GM12878 (cell line): ENCODE data around the gene SLC37A1. TPM values are rescaled to one million over a fixed set of nuclear protein-coding genes. Genes with fewer than 3 reads are reported as not detected.

ENCODE experiments used
- ATAC-seq: fragments of 200-7000 bp; cut with Tn5 transposase; 3 replicates; pipeline ENCODE4 v1.9.1; 2020; ENCODE audit warnings: mild to moderate bottlenecking, moderate library complexity
- BruUV-seq: library from RNA; stranded (reverse); fragments of 400-500 nt; replicated peaks from 2 replicates; lab custom pipeline; 2021; lab: Mats Ljungman, UMichigan
- CTCF ChIA-PET: fragments of 300-600 bp; sonication (Branson Sonifier 250); formaldehyde crosslinking; extraction: SDS; loops from one replicate; lab custom pipeline; 2021; ENCODE audit warnings: inconsistent platforms; lab: Yijun Ruan, JAX
- POLR2A ChIA-PET: fragments of 350-600 bp; formaldehyde crosslinking; extraction: SDS; loops from one replicate; lab custom pipeline; 2021; ENCODE audit warnings: inconsistent platforms; lab: Charles Lee
- RAD21 ChIA-PET: fragments of 300-600 bp; sonication (Branson Sonifier 250); formaldehyde crosslinking; loops from one replicate; lab custom pipeline; 2023; ENCODE audit warnings: antibody characterized with exemption; ENCODE audit not compliant: unreplicated experiment; lab: Charles Lee
- SMC1A ChIA-PET: fragments of 300-600 bp; sonication (Branson Sonifier 250); formaldehyde crosslinking; loops from one replicate; lab custom pipeline; 2023; ENCODE audit not compliant: unreplicated experiment, uncharacterized antibody; lab: Charles Lee
- DNase-seq: peaks from one replicate; pipeline ENCODE4 v3.0.0-alpha.2; 2011; ENCODE audit warnings: low read depth, low spot score
- FAIRE-seq: peaks from 3 replicates; lab custom pipeline; 2011; peaks lifted over from hg19 to GRCh38; lab: Jason Lieb, UNC
- H2AFZ ChIP-seq: 2 replicates; pipeline ENCODE4 v1.6.0; 2011; ENCODE audit warnings: low read depth, low read length, control low read depth; ENCODE audit not compliant: control insufficient read depth
- H3K27ac ChIP-seq: 2 replicates; pipeline ENCODE4 v1.5.1; 2011; ENCODE audit warnings: control low read depth; ENCODE audit not compliant: control insufficient read depth, insufficient read depth
- H3K27me3 ChIP-seq, 2 experiments: replicated peaks in 1 of 2; 2 replicates each; pipeline versions ENCODE4 v1.6.0 to v1.6.1; 2011; ENCODE audit warnings: low read length in 1 of 2; ENCODE audit not compliant: control insufficient read depth in 2 of 2, insufficient read depth in 2 of 2
- H3K36me3 ChIP-seq, 2 experiments: 2 replicates each; pipeline ENCODE4 v1.5.1; 2011; ENCODE audit warnings: low read length in 1 of 2; ENCODE audit not compliant: control insufficient read depth in 2 of 2, insufficient read depth in 2 of 2
- H3K4me1 ChIP-seq: 2 replicates; pipeline ENCODE4 v1.6.1; 2011; ENCODE audit warnings: mild to moderate bottlenecking, low read length, moderate library complexity, mixed read lengths; ENCODE audit not compliant: control insufficient read depth, insufficient read depth
- H3K4me2 ChIP-seq: 2 replicates; pipeline ENCODE4 v1.6.0; 2011; ENCODE audit warnings: control low read depth; ENCODE audit not compliant: control insufficient read depth, insufficient read depth
- H3K4me3 ChIP-seq: fragments of 200-600 bp; sonication (generic); 2 replicates; pipeline ENCODE4 v1.5.1; 2016
- H3K79me2 ChIP-seq: 2 replicates; pipeline ENCODE4 v1.6.0; 2011; ENCODE audit warnings: low read length; ENCODE audit not compliant: control insufficient read depth, insufficient read depth
- H3K9ac ChIP-seq: 2 replicates; pipeline ENCODE4 v1.8.0; 2011; ENCODE audit warnings: low read length, control low read depth, mixed read lengths; ENCODE audit not compliant: control insufficient read depth, insufficient read depth
- H3K9me3 ChIP-seq: replicated peaks from 3 replicates; pipeline ENCODE4 v1.5.1; 2011; ENCODE audit warnings: mild to moderate bottlenecking, low read length; ENCODE audit not compliant: control insufficient read depth, insufficient read depth
- H4K20me1 ChIP-seq: 2 replicates; pipeline ENCODE4 v1.6.0; 2011; ENCODE audit not compliant: control insufficient read depth, insufficient read depth
- BRCA1 ChIP-seq: IDR thresholded peaks from 2 replicates; pipeline ENCODE4 v1.6.1; 2011; ENCODE audit warnings: low read depth, low read length, improper control_type of control experiment
- HCFC1 ChIP-seq: fragments of 150-350 bp; IDR thresholded peaks from 2 replicates; pipeline ENCODE4 v1.6.1; 2014; ENCODE audit warnings: low read length
- LARP7 ChIP-seq: fragments of 450-650 bp; IDR thresholded peaks from 2 replicates; pipeline ENCODE4 v1.6.1; 2017; ENCODE audit warnings: mild to moderate bottlenecking
- MEF2B ChIP-seq: fragments of 450-650 bp; IDR thresholded peaks from 2 replicates; pipeline ENCODE4 v1.6.1; 2018; ENCODE audit warnings: mild to moderate bottlenecking, moderate library complexity; ENCODE audit not compliant: partially characterized antibody, poor library complexity, severe bottlenecking
- NFYA ChIP-seq: IDR thresholded peaks from 2 replicates; pipeline ENCODE4 v1.6.1; 2011; ENCODE audit warnings: low read depth, mild to moderate bottlenecking, low read length, improper control_type of control experiment, borderline replicate concordance
- SMAD5 ChIP-seq: IDR thresholded peaks from 2 replicates; pipeline ENCODE4 v1.6.1; 2016; ENCODE audit warnings: antibody characterized with exemption, low read depth
- STAT3 ChIP-seq: IDR thresholded peaks from 2 replicates; pipeline ENCODE4 v1.6.1; 2011; ENCODE audit warnings: low read depth, low read length, improper control_type of control experiment
- ZBTB11 ChIP-seq: fragments of 450-650 bp; formaldehyde crosslinking; IDR thresholded peaks from 2 replicates; pipeline ENCODE4 v1.5.0; 2022; ENCODE audit warnings: mild to moderate bottlenecking, missing genetic modification characterization
- ZBTB33 ChIP-seq: fragments of 450-650 bp; IDR thresholded peaks from 2 replicates; pipeline ENCODE4 v1.6.1; 2017; ENCODE audit warnings: mild to moderate bottlenecking
- ZNF207 ChIP-seq: fragments of 450-650 bp; IDR thresholded peaks from 2 replicates; pipeline ENCODE4 v1.6.1; 2014; ENCODE audit warnings: antibody characterized with exemption, mild to moderate bottlenecking, borderline replicate concordance
- WGBS: methylation state at CpG from one replicate; pipeline ENCODE4 v1.1.6; 2016; ENCODE audit warnings: low lambda C conversion rate; ENCODE audit not compliant: insufficient replicate concordance, insufficient coverage; ENCODE audit errors: missing lambda C conversion rate; 5-methylcytosine and 5-hydroxymethylcytosine counted together
- in situ Hi-C: fragments of 300-500 bp; cut with MboI; formaldehyde crosslinking; loops from 9 replicates; pipeline ENCODE4 v1.14.3; 2018; ENCODE audit warnings: mixed read lengths
- intact Hi-C: fragments of 100-400 bp; cut with micrococcal nuclease; formaldehyde crosslinking; loops from one replicate; pipeline ENCODE4 v1.14.2; 2022; ENCODE audit not compliant: unreplicated experiment
- polyA plus RNA-seq, 11 experiments: library from polyadenylated mRNA; depleted of rRNA in 4 of 11; unstranded in 6 of 11; stranded (reverse) in 5 of 11; fragments of >200 nt; fragmentation: Nextera tagmentation in 4 of 11; fragmentation: Illumina TruSeq in 1 of 11; extraction: Ambion mirVana in 4 of 11; extraction: Trizol in 1 of 11; gene quantifications; 1 replicate in 1 of 11; 2 replicates in 10 of 11; pipeline versions ENCODE4 v1.2.1 to v1.2.3, GENCODE V29; 2011 to 2016; ENCODE audit warnings: inconsistent platforms in 2 of 11, missing spikeins in 2 of 11, low read depth in 1 of 11
- total RNA-seq, 4 experiments: library from RNA; depleted of rRNA in 3 of 4; stranded (reverse); fragments of >200 nt in 3 of 4; fragmentation: Illumina TruSeq in 1 of 4; extraction: Trizol in 1 of 4; gene quantifications; 2 replicates each; pipeline versions ENCODE4 v1.2.1 to v1.2.3, GENCODE V29; 2013 to 2021

The SLC37A1 gene
- total and polyA plus RNA-seq, 10 of the 15 experiments (the other 5 are each of a cell fraction or from before 2014, with no cell fraction given): 1.1 to 35.5 (median 24.4) TPM

GRCh38 chr21:42553435-42553834 lies 39.8 kb downstream of the SLC37A1 start (continued):
- TF ChIP-seq ZBTB11 (no peak), SMAD5 (no peak), LARP7 (no peak), ZBTB33 (no peak)

- H3K4me3 ChIP-seq: no peak overlapping the region
- ATAC-seq (no peak), FAIRE-seq (no peak), DNase-seq (no peak)
- TF ChIP-seq HCFC1 (no peak), NFYA (no peak), MEF2B (no peak), STAT3 (no peak), ZNF207 (no peak), BRCA1 (no peak)
- BruUV-seq: no TSS peak
- no peak overlapping the region for H2AFZ ChIP-seq
- peaks cover 13% of the 10 kb centered on the region for H3K4me1 ChIP-seq
- in situ Hi-C loops (no loop called here), intact Hi-C loops (no loop called here)
- no peaks in the 10 kb centered on the region for H4K20me1 ChIP-seq
- no peaks in the 10 kb centered on the region for H3K27me3 ChIP-seq
- H3K79me2 ChIP-seq: no peaks in the 10 kb centered on the region
- POLR2A ChIA-PET: interaction anchor here (0.6 kb wide), 1 partner anchor 285 kb away, joined by 3 read pairs; no protein-coding TSS in a partner anchor
- CTCF ChIA-PET: no interaction called here
- WGBS: 92% methylated on average over 13 of the region's 13 CpGs
- no peaks in the 10 kb centered on the region for H3K9me3 ChIP-seq
- peaks cover 3% of the 10 kb centered on the region in 2 experiments; a peak in 2 of 4 replicates for H3K36me3 ChIP-seq
- H3K9ac ChIP-seq: no peak overlapping the region
- H3K27ac ChIP-seq: no peak overlapping the region
- SMC1A ChIA-PET: interaction anchor here (1.1 kb wide), 1 partner anchor 31 kb away, joined by 5 read pairs; no protein-coding TSS in a partner anchor
- H3K4me2 ChIP-seq: no peak overlapping the region
- RAD21 ChIA-PET: interaction anchor here (0.8 to 1.4 kb wide), 2 partner anchors 18 to 99 kb away, joined by 4 read pairs; no protein-coding TSS in a partner anchor
Measured at GRCh38 chr21:42554251-42554961, 40.8 kb downstream of the SLC37A1 start.
